Measurements from ENCODE around the gene CBLC. TPM values are rescaled to one million over a fixed set of nuclear protein-coding genes. Genes with fewer than 3 reads are reported as not detected.

The CBLC gene
- total RNA-seq, 1 donor: not detected

- peak overlapping the region; percentile 91 for H3K4me3 ChIP-seq (ENCODE audit: low read depth, low read length)
- TF ChIP-seq CTCF (IDR thresholded peaks at IDR 0.05; ENCODE audit: insufficient read depth, low read length): no peak
- DNase-seq (ENCODE audit: low read depth): peak; percentile 40
Observed at GRCh38 chr19:44847144-44848035, 69.7 kb downstream of the CBLC start.

DNA sequence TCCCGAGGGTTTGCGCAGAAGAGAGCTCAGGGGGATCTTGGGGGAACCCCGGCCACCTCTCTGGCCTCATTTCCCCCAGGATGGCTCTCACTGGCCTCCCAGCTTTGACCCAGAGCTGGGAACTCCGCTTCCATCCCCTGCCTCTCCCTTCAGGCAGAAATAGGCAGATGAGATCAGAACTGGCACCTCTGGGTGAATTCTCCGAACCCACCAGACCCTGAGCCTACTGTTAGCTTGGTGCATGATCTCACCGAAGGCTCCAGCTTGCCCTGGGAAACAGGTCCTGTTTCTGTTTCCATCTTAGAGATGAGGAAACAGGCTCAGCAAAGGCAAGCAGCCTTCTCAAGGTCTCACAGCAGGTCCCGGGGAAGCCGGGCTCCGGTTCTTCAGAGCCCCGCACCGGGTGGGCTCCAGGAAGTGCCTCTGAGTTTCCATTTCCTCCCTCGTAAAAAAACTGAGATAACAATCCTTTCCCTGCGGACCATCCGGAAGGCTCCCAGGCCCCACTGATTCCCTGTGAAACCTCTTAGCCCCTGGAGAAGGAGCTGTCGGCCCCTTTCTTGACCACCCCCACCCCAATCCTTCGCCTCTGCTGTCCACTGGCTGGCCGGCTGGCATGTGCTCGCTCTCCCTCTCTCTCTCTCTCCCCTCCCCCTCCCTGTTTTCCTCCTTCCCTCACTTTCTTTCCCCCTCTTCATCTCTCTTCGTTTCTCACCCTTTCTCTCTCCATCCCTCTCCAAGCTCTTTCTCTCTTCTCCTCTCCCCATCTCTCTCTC lies 70.5 kb downstream of the CBLC start:
- peak overlapping the region; percentile 91 for H3K4me3 ChIP-seq (ENCODE audit: low read depth, low read length)
- TF ChIP-seq CTCF (IDR thresholded peaks at IDR 0.05; ENCODE audit: insufficient read depth, low read length): no peak
- DNase-seq (ENCODE audit: low read depth): peak; percentile 49

GRCh38 chr19:44848812-44849447 lies 71.2 kb downstream of the CBLC start:
- TF ChIP-seq CTCF (IDR thresholded peaks at IDR 0.05; ENCODE audit: insufficient read depth, low read length): no peak
- H3K4me3 ChIP-seq (ENCODE audit: low read depth, low read length): peak overlapping the region; percentile 91
- no peak for DNase-seq (ENCODE audit: low read depth)

Small RNAs within 50 kb of the gene (small RNA-seq; reads per million reads assigned to genes)
- gene RF00156: not detected

Other genes with a start within 250 kb of the CBLC start
- gene CEACAM20, start 248.2 kb upstream of the CBLC start, total RNA-seq (ENCODE audit: low replicate concordance): not detected in 2 replicates
- not detected in 2 replicates for gene IGSF23, start 164.3 kb upstream of the CBLC start, total RNA-seq (ENCODE audit: low replicate concordance)
- 16.7 and 31.5 TPM in 2 replicates for gene PVR, start 134.0 kb upstream of the CBLC start, total RNA-seq (ENCODE audit: low replicate concordance)
- gene CEACAM19, start 106.4 kb upstream of the CBLC start, total RNA-seq (ENCODE audit: low replicate concordance): 1.3 and 2.5 TPM in 2 replicates
- not detected in 2 replicates for gene CEACAM16, start 78.7 kb upstream of the CBLC start, total RNA-seq (ENCODE audit: low replicate concordance)
- gene BCL3, start 29.2 kb upstream of the CBLC start, total RNA-seq (ENCODE audit: low replicate concordance): 3.8 and 13.4 TPM in 2 replicates
- 5.9 and 24.2 TPM in 2 replicates for gene BCAM, start 31.2 kb downstream of the CBLC start, total RNA-seq (ENCODE audit: low replicate concordance)
- gene NECTIN2, start 68.4 kb downstream of the CBLC start, total RNA-seq (ENCODE audit: low replicate concordance): 22.1 and 40.3 TPM in 2 replicates
- gene TOMM40, start 113.4 kb downstream of the CBLC start, total RNA-seq (ENCODE audit: low replicate concordance): 8.7 and 30.2 TPM in 2 replicates
- gene APOE, start 127.9 kb downstream of the CBLC start, total RNA-seq (ENCODE audit: low replicate concordance): 1.6 and 309 TPM in 2 replicates
- gene APOC1, start 136.7 kb downstream of the CBLC start, total RNA-seq (ENCODE audit: low replicate concordance): 1.7 and 52.6 TPM in 2 replicates
- not detected in 2 replicates for gene APOC4, start 164.3 kb downstream of the CBLC start, total RNA-seq (ENCODE audit: low replicate concordance)
- not detected in 2 replicates for gene APOC2, start 168.2 kb downstream of the CBLC start, total RNA-seq (ENCODE audit: low replicate concordance)
- gene CLPTM1, start 177.5 kb downstream of the CBLC start, total RNA-seq (ENCODE audit: low replicate concordance): 11.4 and 39.0 TPM in 2 replicates
- gene RELB, start 223.6 kb downstream of the CBLC start, total RNA-seq (ENCODE audit: low replicate concordance): 3.4 and 5.9 TPM in 2 replicates